HepG2 (cell line): Measurements from ENCODE around the gene THAP10. TPM values are rescaled to one million over a fixed set of nuclear protein-coding genes. Genes with fewer than 3 reads are reported as not detected.

Experiments used
- BCL3 ChIP-seq: sonication (generic); formaldehyde crosslinking; IDR thresholded peaks from 2 replicates; pipeline ENCODE4 v1.5.1; 2020; ENCODE audit warnings: mild to moderate bottlenecking, missing genetic modification reagents, moderate library complexity
- BRD4 ChIP-seq: sonication (generic); formaldehyde crosslinking; IDR thresholded peaks from 2 replicates; pipeline ENCODE4 v1.4.0; 2020; ENCODE audit warnings: missing genetic modification reagents
- CAMTA2 ChIP-seq: sonication (generic); formaldehyde crosslinking; IDR thresholded peaks from 2 replicates; pipeline ENCODE4 v1.4.0; 2020; ENCODE audit warnings: mild to moderate bottlenecking, missing genetic modification reagents, borderline replicate concordance
- CEBPG ChIP-seq: IDR thresholded peaks from 2 replicates; pipeline ENCODE4 v1.6.1; 2016
- HCFC1 ChIP-seq: fragments of 150-350 bp; IDR thresholded peaks from 2 replicates; pipeline ENCODE4 v1.6.1; 2014; ENCODE audit warnings: low read depth, low read length
- HMGXB4 ChIP-seq, 2 experiments: sonication (generic) in 1 of 2; formaldehyde crosslinking in 1 of 2; IDR thresholded peaks; 2 replicates each; pipeline versions ENCODE4 v1.4.0 to v1.6.1; 2018 to 2020; ENCODE audit warnings: missing genetic modification reagents in 2 of 2, borderline replicate concordance in 1 of 2, low read depth in 1 of 2, mild to moderate bottlenecking in 1 of 2, missing biosample characterization in 1 of 2
- HNRNPLL ChIP-seq: fragments of 200-400 bp; formaldehyde crosslinking; IDR thresholded peaks from 2 replicates; pipeline ENCODE4 v1.6.1; 2017; ENCODE audit warnings: mild to moderate bottlenecking, low read depth, low read length; ENCODE audit not compliant: poor library complexity, severe bottlenecking
- KLF13 ChIP-seq: sonication (generic); formaldehyde crosslinking; IDR thresholded peaks from 2 replicates; pipeline ENCODE4 v1.4.0; 2020; ENCODE audit warnings: mild to moderate bottlenecking, missing genetic modification reagents
- KMT2B ChIP-seq: IDR thresholded peaks from 2 replicates; pipeline ENCODE4 v1.6.1; 2016; ENCODE audit warnings: missing genetic modification reagents, missing compliant biosample characterization
- NR0B2 ChIP-seq: sonication (generic); formaldehyde crosslinking; IDR thresholded peaks from 2 replicates; pipeline ENCODE4 v1.4.0; 2020; ENCODE audit warnings: mild to moderate bottlenecking, missing genetic modification reagents
- PAXIP1 ChIP-seq: sonication (generic); formaldehyde crosslinking; conservative IDR thresholded peaks from 2 replicates; pipeline ENCODE4 v1.4.0; 2020; ENCODE audit warnings: mild to moderate bottlenecking, missing genetic modification reagents, moderate library complexity
- SIN3B ChIP-seq: fragments of 150-350 bp; IDR thresholded peaks from 2 replicates; pipeline ENCODE4 v1.6.1; 2014; ENCODE audit warnings: low read length
- SMARCE1 ChIP-seq: fragments of 450-650 bp; IDR thresholded peaks from 2 replicates; pipeline ENCODE4 v1.6.1; 2017; ENCODE audit warnings: borderline replicate concordance
- SSRP1 ChIP-seq: IDR thresholded peaks from 2 replicates; pipeline ENCODE4 v1.6.1; 2016; ENCODE audit warnings: control low read depth
- THAP8 ChIP-seq: sonication (generic); formaldehyde crosslinking; IDR thresholded peaks from 2 replicates; pipeline ENCODE4 v1.5.1; 2020; ENCODE audit warnings: missing genetic modification reagents, mild to moderate bottlenecking, borderline replicate concordance
- UBTF ChIP-seq: sonication (generic); formaldehyde crosslinking; IDR thresholded peaks from 2 replicates; pipeline ENCODE4 v1.4.0; 2020; ENCODE audit warnings: mild to moderate bottlenecking, missing genetic modification reagents
- ZBTB7B ChIP-seq: sonication (generic); formaldehyde crosslinking; IDR thresholded peaks from 2 replicates; pipeline ENCODE4 v1.4.0; 2020; ENCODE audit warnings: missing genetic modification reagents
- ZNF780A ChIP-seq: sonication (generic); formaldehyde crosslinking; IDR thresholded peaks from 2 replicates; pipeline ENCODE4 v1.8.0; 2022; ENCODE audit warnings: mild to moderate bottlenecking, missing genetic modification reagents, moderate library complexity
- polyA plus RNA-seq, 8 experiments: library from polyadenylated mRNA; depleted of rRNA in 3 of 8; stranded (reverse) in 7 of 8; unstranded in 1 of 8; fragments of >200 nt; fragmentation: Illumina TruSeq in 4 of 8; extraction: Trizol in 4 of 8; gene quantifications; 2 replicates each; pipeline versions ENCODE4 v1.2.1 to v1.2.3, GENCODE V29; 2011 to 2016; ENCODE audit warnings: low read depth in 4 of 8, missing spikeins in 1 of 8, mixed read lengths in 1 of 8; ENCODE audit not compliant: insufficient read depth in 1 of 8
- total RNA-seq, 5 experiments: library from RNA; depleted of rRNA; stranded (reverse); fragments of >200 nt; fragmentation: Illumina TruSeq; extraction: Trizol; gene quantifications; 2 replicates each; pipeline ENCODE4 v1.2.3, GENCODE V29; 2016; ENCODE audit warnings: low read depth in 1 of 5

THAP10 gene
- total and polyA plus RNA-seq, 2 of the 13 experiments (the other 11 are each of a cell fraction or from before 2014, with no cell fraction given): 0.64 to 0.69 TPM

- TF ChIP-seq UBTF (CRISPR knock-in tag) (peak; percentile 96), NR0B2 (peak; percentile 48; the same call in 1 of the 2 replicates), THAP8 (CRISPR knock-in tag) (no peak), HNRNPLL (peak; percentile 56), CEBPG (CRISPR knock-in tag) (no peak), SMARCE1 (no peak), SSRP1 (CRISPR knock-in tag) (no peak), BRD4 (CRISPR knock-in tag) (peak; percentile 50; the same call in 1 of the 2 replicates), ZNF780A (CRISPR knock-in tag) (no peak), SIN3B (peak; percentile 92), CAMTA2 (CRISPR knock-in tag) (peak; percentile 75; the same call in 1 of the 2 replicates), PAXIP1 (CRISPR knock-in tag) (peak; percentile 37; the same call in 1 of the 2 replicates), HMGXB4 (CRISPR knock-in tag; IDR thresholded peaks at IDR 0.05; ENCODE audit: borderline replicate concordance in 1 of 2, low read depth in 1 of 2) (peak; percentile 60 to 63; a peak in 2 of 4 replicates), KMT2B (CRISPR knock-in tag) (0 out of 2 replicates have a peak, but pooled peaks have one; percentile 74), BCL3 (peak; percentile 58; the same call in 1 of the 2 replicates), KLF13 (CRISPR knock-in tag) (no peak), ZBTB7B (CRISPR knock-in tag) (0 out of 2 replicates have a peak, but pooled peaks have one; percentile 17), HCFC1 (peak; percentile 39; the same call in 1 of the 2 replicates)
Observed at GRCh38 chr15:70892002-70892911, at the start of gene THAP10, which contains the start of gene LRRC49 (continued).
